Heart right ventricle (tissue), 16 donors: ENCODE data around the gene CCM2. TPM values are rescaled to one million over a fixed set of nuclear protein-coding genes. Genes with fewer than 3 reads are reported as not detected.

Experiments
- ATAC-seq, 8 donors: fragments of 200-7000 bp; cut with Tn5 transposase; one replicate each; pipeline ENCODE4 v1.9.1; 2020; ENCODE audit warnings: mild to moderate bottlenecking in 8 of 8, moderate library complexity in 8 of 8, moderate number of reproducible peaks in 1 of 8
- DNase-seq, 2 donors: peaks; one replicate each; pipeline ENCODE4 v3.0.0-alpha.2; 2020
- H3K27ac ChIP-seq, 10 donors: fragments of 200-600 bp; sonication (generic) in 2 of 10; one replicate each; pipeline versions ENCODE4 v1.5.0 to v1.8.0; 2020 to 2022; ENCODE audit warnings: mild to moderate bottlenecking in 3 of 10
- H3K27me3 ChIP-seq, 7 donors: fragments of 200-600 bp; one replicate each; pipeline ENCODE4 v1.8.0; 2021 to 2022; ENCODE audit warnings: mild to moderate bottlenecking in 2 of 7
- H3K36me3 ChIP-seq, 9 donors: fragments of 200-600 bp; sonication (generic) in 1 of 9; one replicate each; pipeline versions ENCODE4 v1.5.0 to v1.8.0; 2020 to 2022; ENCODE audit warnings: mild to moderate bottlenecking in 2 of 9
- H3K4me1 ChIP-seq, 9 donors: fragments of 200-600 bp; sonication (generic) in 1 of 9; one replicate each; pipeline versions ENCODE4 v1.5.0 to v1.8.0; 2020 to 2022; ENCODE audit warnings: mild to moderate bottlenecking in 4 of 9
- H3K4me3 ChIP-seq, 10 donors: fragments of 200-600 bp; sonication (generic) in 2 of 10; one replicate each; pipeline versions ENCODE4 v1.5.0 to v1.8.0; 2020 to 2022; ENCODE audit warnings: mild to moderate bottlenecking in 7 of 10, moderate library complexity in 2 of 10
- H3K9me3 ChIP-seq, 11 donors: fragments of 200-600 bp in 10 of 11; sonication (generic) in 2 of 11; one replicate each; pipeline versions ENCODE4 v1.5.0 to v1.8.0; 2013 to 2022; ENCODE audit warnings: mild to moderate bottlenecking in 2 of 11, control low read depth in 1 of 11, moderate library complexity in 1 of 11
- CTCF ChIP-seq, 9 donors: fragments of 200-600 bp; sonication (generic) in 2 of 9; IDR thresholded peaks; one replicate each; pipeline versions ENCODE4 v1.5.0 to v1.8.0; 2021 to 2022; ENCODE audit warnings: antibody characterized with exemption in 9 of 9, mild to moderate bottlenecking in 5 of 9, moderate library complexity in 1 of 9
- WGBS, 2 donors: extraction: QIAGEN DNeasy Blood & Tissue Kit; methylation state at CpG; one replicate each; pipeline ENCODE4 v1.1.7; 2013; ENCODE audit warnings: inconsistent platforms in 1 of 2; 5-methylcytosine and 5-hydroxymethylcytosine counted together
- intact Hi-C, 10 donors: fragments of 100-400 bp; cut with DNase I; formaldehyde crosslinking; loops; one replicate each; pipeline versions ENCODE4 v1.11.1 to v1.14.2; 2022
- polyA plus RNA-seq, 2 donors: library from polyadenylated mRNA; stranded (reverse); fragments of 200-250 nt; gene quantifications; one replicate each; pipeline ENCODE4 v1.2.3, GENCODE V29; 2013
- total RNA-seq, 10 donors: library from RNA; stranded (reverse); fragmentation: NEBNext Ultra II Directional in 3 of 10; extraction: Animal tissue kit (Norgen Biotek cat#: 25700) in 3 of 10; gene quantifications; one replicate each; pipeline versions ENCODE4 v1.2.1 to v1.2.4, GENCODE V29; 2021 to 2023
- donor health status: Arrhythmogenic right ventricular cardiomyopathy.
- donor health status: ischemic (EF 13 %, LVEDD 7.1; RV severe dilation, severe dysfunction).
- donor health status: healthy with polysubstance abuse.
- donor health status: DM: no; HTN: yes; CAD: no.
- donor health status: DM: no; HTN: no; CAD: no.
- donor health status: ischemic (EF 25% LVEDD 6.9; RV normal size, moderate dysfunction).
- donor health status: ischemic (EF 25% LVEDD 5.7; RV mildly dilated, moderate dysfunction).
- donor health status: healthy.
- donor health status: DM: yes; HTN: yes; CAD: no.
- donor health status: Ischemic cardiomyopathy.
- donor health status: ischemic (EF 35%, LVEDD 5.7; RV mildly dilated, moderate dysfunction).
- donor health status: nonischemic (EF 11% LVEDD 7.7; RV severe dilation, severe dysfunction).
- donor health status: DM: yes; HTN: yes; CAD: no.
- donor health status: PGD.
- donor health status: ischemic (EF 29% LVEDD 5.4; RV normal size, mild dysfunction).
- donor health status: nonischemic (EF 23%, LVEDD 6.1; RV moderate dilation, normal function).

The CCM2 gene
- total and polyA plus RNA-seq, 12 donors = 21.5 to 71.1 (median 25.7) TPM

- WGBS, 2 donors = 81 to 89% methylated on average over 9 of the region's 9 CpGs
- Histone ChIP-seq H3K27ac (no peak overlapping the region), H3K27me3 (peaks cover 4 to 17% (median 12%) of the 10 kb centered on the region in 7 donors), H3K36me3 (peaks cover 0 to 71% (median 0%) of the 10 kb centered on the region in 9 donors), H3K9me3 (no peaks in the 10 kb centered on the region), H3K4me1 (peaks cover 8 to 13% (median 11%) of the 10 kb centered on the region in 9 donors), H3K4me3 (no peak overlapping the region)
- no peak for ATAC-seq
- intact Hi-C loops = loop anchor here in 1 of 10 donors (1.0 kb wide), 1 partner anchor 169 kb away; no protein-coding TSS in a partner anchor
- no peak for DNase-seq
- no peak for TF ChIP-seq CTCF (IDR thresholded peaks at IDR 0.05)
These were observed 33.1 kb upstream of the CCM2 start for GRCh38 chr7:44966731-44967538.

GRCh38 chr7:44967571-44968446 is 32.2 kb upstream of the CCM2 start:
- Histone ChIP-seq H3K27me3 (peaks cover 0 to 8% (median 3%) of the 10 kb centered on the region in 7 donors), H3K4me3 (no peak overlapping the region), H3K36me3 (peaks cover 0 to 74% (median 0%) of the 10 kb centered on the region in 9 donors), H3K9me3 (no peaks in the 10 kb centered on the region), H3K4me1 (peaks cover under 1 to 5% (median 3%) of the 10 kb centered on the region in 9 donors), H3K27ac (no peak overlapping the region)
- WGBS, 2 donors = 59 to 60% methylated on average over 18 of the region's 18 CpGs
- DNase-seq = no peak
- intact Hi-C loops = loop anchor here in 1 of 10 donors (1.0 kb wide), 1 partner anchor 168 kb away; no protein-coding TSS in a partner anchor
- peak in 4 of 8 donors; percentile 6 to 40 (median 28) for ATAC-seq
- peak in 6 of 9 donors; percentile 13 to 49 (median 34) for TF ChIP-seq CTCF (IDR thresholded peaks at IDR 0.05)

GRCh38 chr7:44969049-44969700 is 30.8 kb upstream of the CCM2 start:
- TF ChIP-seq CTCF (IDR thresholded peaks at IDR 0.05) = no peak
- peaks cover 0 to 5% (median 0%) of the 10 kb centered on the region in 7 donors for H3K27me3 ChIP-seq
- H3K36me3 ChIP-seq = peaks cover 0 to 80% (median 0%) of the 10 kb centered on the region in 9 donors
- no peak overlapping the region for H3K27ac ChIP-seq
- DNase-seq = no peak
- intact Hi-C loops = no loop called here
- H3K4me3 ChIP-seq = no peak overlapping the region
- WGBS, 2 donors = 92 to 94% methylated on average over 11 of the region's 11 CpGs
- peaks cover 0 to 4% (median 0%) of the 10 kb centered on the region in 9 donors for H3K4me1 ChIP-seq
- ATAC-seq = no peak
- H3K9me3 ChIP-seq = no peaks in the 10 kb centered on the region
